ENCODE data around the gene CEMIP2. TPM values are rescaled to one million over a fixed set of nuclear protein-coding genes. Genes with fewer than 3 reads are reported as not detected.

CEMIP2 gene
- total and polyA plus RNA-seq, 10 of the 15 experiments (the other 5 are each of a cell fraction or from before 2014, with no cell fraction given): 0.50 to 19.2 (median 1.2) TPM

DNA sequence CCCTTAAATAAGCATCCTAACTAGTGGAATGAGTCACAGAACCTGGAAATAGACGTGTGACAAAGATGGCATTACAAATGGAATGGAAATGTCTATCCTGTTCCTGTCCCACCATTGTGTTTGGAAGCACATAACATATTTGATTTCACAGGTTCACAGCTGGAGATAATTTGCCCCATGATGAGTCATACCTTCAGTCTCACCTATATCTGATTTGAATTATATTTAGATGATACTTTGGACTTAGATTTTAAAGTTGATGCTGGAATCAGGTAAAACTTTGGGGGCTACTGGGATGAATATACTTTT is 92.5 kb downstream of the CEMIP2 start:
- Histone ChIP-seq H3K4me3 (no peak overlapping the region), H2AFZ (ENCODE audit: control insufficient read depth, low read depth, low read length) (no peak overlapping the region), H3K36me3 (ENCODE audit: control insufficient read depth in 2 of 2, insufficient read depth in 2 of 2, low read length in 1 of 2) (no peaks in the 10 kb centered on the region), H4K20me1 (ENCODE audit: control insufficient read depth, insufficient read depth) (no peaks in the 10 kb centered on the region), H3K9ac (ENCODE audit: control insufficient read depth, insufficient read depth, low read length) (no peak overlapping the region), H3K4me2 (ENCODE audit: control insufficient read depth, insufficient read depth) (no peak overlapping the region), H3K27me3 (replicated peaks in 1 of 2; ENCODE audit: control insufficient read depth in 2 of 2, insufficient read depth in 2 of 2, low read length in 1 of 2) (no peaks in the 10 kb centered on the region), H3K27ac (ENCODE audit: control insufficient read depth, insufficient read depth) (no peak overlapping the region), H3K9me3 (replicated peaks; ENCODE audit: control insufficient read depth, insufficient read depth, low read length) (no peaks in the 10 kb centered on the region), H3K79me2 (ENCODE audit: control insufficient read depth, insufficient read depth, low read length) (no peaks in the 10 kb centered on the region), H3K4me1 (ENCODE audit: control insufficient read depth, insufficient read depth, low read length) (no peaks in the 10 kb centered on the region)
- ATAC-seq (no peak), DNase-seq (ENCODE audit: low read depth, low spot score) (no peak), FAIRE-seq (no peak)
- ChIA-PET RAD21 (ENCODE audit: unreplicated experiment) (no interaction called here), SMC1A (ENCODE audit: uncharacterized antibody, unreplicated experiment) (interaction anchor here (1.2 to 2.3 kb wide), 2 partner anchors 9 to 12 kb away, joined by 4 to 12 read pairs; no protein-coding TSS in a partner anchor), POLR2A (no interaction called here), CTCF (interaction anchor here (0.7 kb wide), 1 partner anchor 40 kb away, joined by 3 read pairs; no protein-coding TSS in a partner anchor)
- WGBS (ENCODE audit: insufficient coverage, insufficient replicate concordance, low lambda C conversion rate, missing lambda C conversion rate): 5% methylated on average over 1 of the region's 1 CpG
- in situ Hi-C loops (cut with MboI): loop anchor here (10.0 kb wide), 1 partner anchor 71 kb away; no protein-coding TSS in a partner anchor
- BruUV-seq (replicated peaks): no TSS peak
- TF ChIP-seq SIX5 (IDR thresholded peaks at IDR 0.05; ENCODE audit: low read depth, low read length, severe bottlenecking) (no peak), CHD4 (IDR thresholded peaks at IDR 0.05) (no peak), IKZF1 (conservative IDR thresholded peaks at IDR 0.05) (peak; percentile 24; the same call in 1 of the 2 replicates)
- TF ChIP-seq, protein P1, sequence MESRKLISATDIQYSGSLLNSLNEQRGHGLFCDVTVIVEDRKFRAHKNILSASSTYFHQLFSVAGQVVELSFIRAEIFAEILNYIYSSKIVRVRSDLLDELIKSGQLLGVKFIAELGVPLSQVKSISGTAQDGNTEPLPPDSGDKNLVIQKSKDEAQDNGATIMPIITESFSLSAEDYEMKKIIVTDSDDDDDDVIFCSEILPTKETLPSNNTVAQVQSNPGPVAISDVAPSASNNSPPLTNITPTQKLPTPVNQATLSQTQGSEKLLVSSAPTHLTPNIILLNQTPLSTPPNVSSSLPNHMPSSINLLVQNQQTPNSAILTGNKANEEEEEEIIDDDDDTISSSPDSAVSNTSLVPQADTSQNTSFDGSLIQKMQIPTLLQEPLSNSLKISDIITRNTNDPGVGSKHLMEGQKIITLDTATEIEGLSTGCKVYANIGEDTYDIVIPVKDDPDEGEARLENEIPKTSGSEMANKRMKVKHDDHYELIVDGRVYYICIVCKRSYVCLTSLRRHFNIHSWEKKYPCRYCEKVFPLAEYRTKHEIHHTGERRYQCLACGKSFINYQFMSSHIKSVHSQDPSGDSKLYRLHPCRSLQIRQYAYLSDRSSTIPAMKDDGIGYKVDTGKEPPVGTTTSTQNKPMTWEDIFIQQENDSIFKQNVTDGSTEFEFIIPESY (IDR thresholded peaks at IDR 0.05): no peak
- intact Hi-C loops (cut with micrococcal nuclease; ENCODE audit: unreplicated experiment): no loop called here

All from GM12878 (cell line).